LNCAP (cell line): ENCODE data around the gene KLF13.

Experiments used
- CTCF ChIP-seq: fragments of 450-650 bp; IDR thresholded peaks from 2 replicates; pipeline ENCODE4 v1.5.1; 2017; ENCODE audit warnings: mild to moderate bottlenecking

The KLF13 gene

GRCh38 chr15:31353931-31354330 lies 27.3 kb downstream of the KLF13 start:
- TF ChIP-seq CTCF: no peak

- no peak for TF ChIP-seq CTCF
Measured at GRCh38 chr15:31357148-31357547, 30.5 kb downstream of the KLF13 start.

- no peak for TF ChIP-seq CTCF
Measured at GRCh38 chr15:31358163-31358562, 31.5 kb downstream of the KLF13 start.

GRCh38 chr15:31358957-31359701 lies 32.5 kb downstream of the KLF13 start:
- TF ChIP-seq CTCF: no peak

GRCh38 chr15:31359702-31360111 lies 33.1 kb downstream of the KLF13 start:
- TF ChIP-seq CTCF: no peak

- no peak for TF ChIP-seq CTCF
Measured at GRCh38 chr15:31360158-31360561, 33.5 kb downstream of the KLF13 start.

GRCh38 chr15:31360843-31361763 lies 34.5 kb downstream of the KLF13 start:
- TF ChIP-seq CTCF: no peak
